ENCODE data around the gene TNKS2. TPM values are rescaled to one million over a fixed set of nuclear protein-coding genes. Genes with fewer than 3 reads are reported as not detected.

TNKS2 gene
- total and polyA plus RNA-seq, 2 of the 13 experiments (the other 11 are each of a cell fraction or from before 2014, with no cell fraction given) = 15.2 to 19.4 TPM

GRCh38 chr10:91891125-91892001 is 93.1 kb downstream of the TNKS2 start (continued):
- TF ChIP-seq CREM (IDR thresholded peaks at IDR 0.05) (no peak), CREM (CRISPR knock-in tag; IDR thresholded peaks at IDR 0.05) (no peak), TFE3 (CRISPR knock-in tag; IDR thresholded peaks at IDR 0.05) (no peak), SSRP1 (CRISPR knock-in tag; IDR thresholded peaks at IDR 0.05) (no peak), PHB2 (IDR thresholded peaks at IDR 0.05; ENCODE audit: partially characterized antibody) (no peak), SOX6 (IDR thresholded peaks at IDR 0.05) (no peak), SOX6 (CRISPR knock-in tag; IDR thresholded peaks at IDR 0.05) (peak; percentile 38; the same call in 1 of the 2 replicates), SMAD3 (CRISPR knock-in tag; IDR thresholded peaks at IDR 0.05) (0 out of 2 replicates have a peak, but pooled peaks have one; percentile 19), ZNF770 (CRISPR knock-in tag; IDR thresholded peaks at IDR 0.05) (0 out of 2 replicates have a peak, but pooled peaks have one; percentile 41), NR2F1 (CRISPR knock-in tag; IDR thresholded peaks at IDR 0.05) (peak; percentile 94), FOSL1 (CRISPR knock-in tag; IDR thresholded peaks at IDR 0.05; ENCODE audit: borderline replicate concordance) (0 out of 2 replicates have a peak, but pooled peaks have one; percentile 29), ZNF292 (CRISPR knock-in tag; IDR thresholded peaks at IDR 0.05; ENCODE audit: borderline replicate concordance, low read depth) (no peak), SMARCC2 (IDR thresholded peaks at IDR 0.05) (no peak), THRA (CRISPR knock-in tag; IDR thresholded peaks at IDR 0.05; ENCODE audit: borderline replicate concordance) (no peak), GABPB1 (CRISPR knock-in tag; IDR thresholded peaks at IDR 0.05) (no peak), ZNF460 (CRISPR knock-in tag; IDR thresholded peaks at IDR 0.05; ENCODE audit: borderline replicate concordance) (peak; percentile 79), SRY (CRISPR knock-in tag; IDR thresholded peaks at IDR 0.05) (no peak), ELF3 (CRISPR knock-in tag; IDR thresholded peaks at IDR 0.05) (peak; percentile 13; the same call in 1 of the 2 replicates), TEF (CRISPR knock-in tag; IDR thresholded peaks at IDR 0.05) (no peak), ZNF724P (CRISPR knock-in tag; IDR thresholded peaks at IDR 0.05; ENCODE audit: borderline replicate concordance) (no peak), ZNF75D (CRISPR knock-in tag; IDR thresholded peaks at IDR 0.05; ENCODE audit: borderline replicate concordance) (no peak), NR2C2 (CRISPR knock-in tag; IDR thresholded peaks at IDR 0.05; ENCODE audit: borderline replicate concordance) (peak; percentile 61; the same call in 1 of the 2 replicates)
